ENCODE data around the gene GPER1.

Gene GPER1

DNA sequence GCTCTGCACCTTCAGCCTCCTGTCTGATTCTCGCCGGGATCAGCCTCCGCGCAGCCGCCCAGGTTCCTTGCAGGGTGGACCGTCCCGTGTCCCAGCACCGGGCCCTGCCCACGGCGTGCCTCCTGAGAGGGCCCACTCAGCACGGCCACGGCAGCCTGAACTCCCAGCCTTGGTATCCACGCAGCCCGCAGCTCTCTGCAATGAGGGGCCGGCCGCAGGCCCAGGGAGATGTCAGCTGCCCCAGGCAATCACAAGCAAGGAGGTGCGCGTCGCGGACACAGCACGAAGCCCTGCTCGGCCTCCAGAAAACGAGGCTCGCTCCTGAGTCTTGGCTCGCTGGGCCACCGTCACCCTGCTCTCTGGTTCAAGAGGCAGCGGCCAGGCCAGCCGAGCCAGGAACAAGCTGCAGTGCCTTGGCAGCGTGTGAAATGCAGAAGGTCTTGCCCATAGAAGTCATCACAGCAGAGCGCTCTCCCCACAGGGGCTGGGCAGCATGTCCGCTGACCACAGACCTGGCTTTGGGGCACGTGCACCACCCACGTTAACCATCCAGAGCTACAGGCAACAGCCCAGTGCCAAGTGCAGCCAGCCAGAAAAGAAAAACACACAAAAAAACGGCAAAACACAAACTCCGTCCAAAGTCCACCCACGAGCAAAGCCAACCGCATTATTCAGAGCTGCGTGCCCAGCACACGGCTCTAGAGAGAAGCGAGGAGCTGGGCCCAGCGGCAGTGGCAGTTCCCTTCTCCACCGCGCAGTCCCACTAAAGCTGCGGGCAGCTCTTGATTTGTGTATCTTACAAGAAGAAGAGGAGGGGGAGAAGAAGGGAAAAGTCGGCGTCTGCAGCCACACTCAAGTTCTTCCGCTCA is 13.9 kb downstream of the GPER1 start:
- no peak overlapping the region for H3K27ac ChIP-seq (ENCODE audit: low read depth, low read length)
- no peak overlapping the region for H3K4me3 ChIP-seq (ENCODE audit: low read depth in 1 of 2, low read length in 2 of 2)
- H3K9me3 ChIP-seq (ENCODE audit: low read length), result no peaks in the 10 kb centered on the region
- H3K9ac ChIP-seq (ENCODE audit: low read length), result no peak overlapping the region
- H3K4me1 ChIP-seq (ENCODE audit: insufficient read depth, low read length), result no peaks in the 10 kb centered on the region
- H3K27me3 ChIP-seq (ENCODE audit: control insufficient read depth in 1 of 2, insufficient read depth in 2 of 2, low read length in 2 of 2), result no peaks in the 10 kb centered on the region
- no peaks in the 10 kb centered on the region for H3K36me3 ChIP-seq (ENCODE audit: insufficient read depth, low read length)

DNA sequence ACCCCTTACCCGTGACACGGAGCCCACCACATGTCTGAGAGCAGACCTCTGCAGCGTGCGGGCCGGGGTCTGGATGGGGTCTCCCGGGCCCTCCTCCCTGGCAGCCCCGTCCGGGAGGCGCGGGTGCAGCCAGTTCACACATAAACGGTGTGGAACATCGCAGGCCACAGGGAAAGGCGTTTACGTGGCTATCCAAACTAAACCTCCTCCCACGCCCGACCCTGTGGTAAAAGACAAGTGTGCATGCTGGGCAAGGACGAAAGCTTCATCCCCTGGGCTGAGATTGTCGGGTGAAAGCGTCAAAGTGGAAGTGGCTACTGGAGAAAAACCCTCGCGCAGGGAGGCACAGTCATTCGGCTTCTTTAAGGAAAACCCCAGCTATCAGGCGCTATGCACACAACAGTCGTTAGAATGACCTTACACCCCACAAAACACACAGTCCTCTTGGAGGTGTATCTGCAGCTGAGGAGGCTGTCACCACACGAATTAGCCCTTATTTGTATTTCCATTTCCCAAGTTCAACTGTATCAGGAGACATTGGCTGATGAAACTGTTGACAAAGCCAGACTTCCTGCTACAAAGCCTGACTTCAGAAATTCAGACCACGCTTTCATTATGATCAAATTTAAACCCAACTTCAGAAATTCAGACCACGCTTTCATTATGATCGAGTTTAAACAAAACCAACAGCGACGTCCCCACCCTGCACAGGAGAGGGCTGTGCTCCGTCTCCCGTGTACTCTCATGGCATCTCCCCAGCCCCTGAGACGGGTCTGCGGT is 15.3 kb downstream of the GPER1 start:
- Histone ChIP-seq H3K9me3 (ENCODE audit: low read length) (no peaks in the 10 kb centered on the region), H3K4me1 (ENCODE audit: insufficient read depth, low read length) (no peaks in the 10 kb centered on the region), H3K9ac (ENCODE audit: low read length) (no peak overlapping the region), H3K27me3 (ENCODE audit: control insufficient read depth in 1 of 2, insufficient read depth in 2 of 2, low read length in 2 of 2) (no peaks in the 10 kb centered on the region), H3K27ac (ENCODE audit: low read depth, low read length) (no peak overlapping the region), H3K4me3 (ENCODE audit: low read depth in 1 of 2, low read length in 2 of 2) (no peak overlapping the region), H3K36me3 (ENCODE audit: insufficient read depth, low read length) (no peaks in the 10 kb centered on the region)

DNA sequence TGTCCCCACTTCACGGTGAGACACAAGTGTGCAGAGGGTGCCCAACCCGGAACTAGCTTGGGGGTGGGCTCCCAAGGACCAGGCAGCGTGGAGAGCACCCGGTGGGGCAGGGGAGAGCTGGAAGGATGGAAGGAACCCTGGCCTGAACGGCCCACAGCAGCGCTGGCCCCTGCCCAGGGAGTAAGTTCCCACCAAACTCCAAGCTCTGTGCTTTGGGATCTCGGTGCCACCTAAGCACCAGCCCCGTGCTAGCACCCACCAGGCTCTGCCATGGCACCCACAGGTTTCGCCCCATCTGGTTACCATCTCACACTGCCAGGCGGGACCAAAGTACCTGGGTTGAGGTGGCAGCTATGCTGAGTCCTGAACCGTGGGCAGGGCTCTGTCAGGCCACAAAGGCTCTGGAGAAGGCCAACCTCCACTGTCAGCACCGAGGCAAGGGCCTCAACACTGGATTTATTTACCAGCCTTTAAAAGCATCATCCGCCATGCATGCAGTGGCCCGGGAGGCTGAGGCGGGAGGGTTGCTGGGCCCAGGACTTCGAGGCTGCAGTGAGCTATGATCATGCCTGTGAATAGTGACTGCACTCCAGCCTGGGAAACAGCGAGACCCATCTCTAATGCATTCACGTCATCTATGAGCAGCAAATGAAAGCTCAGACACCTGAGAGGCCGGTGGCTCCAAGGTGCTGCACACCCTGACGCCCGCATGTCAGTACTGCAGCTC is 16.0 kb downstream of the GPER1 start:
- H3K4me3 ChIP-seq (ENCODE audit: low read depth in 1 of 2, low read length in 2 of 2), result no peak overlapping the region
- no peak overlapping the region for H3K27ac ChIP-seq (ENCODE audit: low read depth, low read length)
- H3K27me3 ChIP-seq (ENCODE audit: control insufficient read depth in 1 of 2, insufficient read depth in 2 of 2, low read length in 2 of 2), result no peaks in the 10 kb centered on the region
- no peaks in the 10 kb centered on the region for H3K4me1 ChIP-seq (ENCODE audit: insufficient read depth, low read length)
- no peaks in the 10 kb centered on the region for H3K36me3 ChIP-seq (ENCODE audit: insufficient read depth, low read length)
- no peaks in the 10 kb centered on the region for H3K9me3 ChIP-seq (ENCODE audit: low read length)
- no peak overlapping the region for H3K9ac ChIP-seq (ENCODE audit: low read length)

DNA sequence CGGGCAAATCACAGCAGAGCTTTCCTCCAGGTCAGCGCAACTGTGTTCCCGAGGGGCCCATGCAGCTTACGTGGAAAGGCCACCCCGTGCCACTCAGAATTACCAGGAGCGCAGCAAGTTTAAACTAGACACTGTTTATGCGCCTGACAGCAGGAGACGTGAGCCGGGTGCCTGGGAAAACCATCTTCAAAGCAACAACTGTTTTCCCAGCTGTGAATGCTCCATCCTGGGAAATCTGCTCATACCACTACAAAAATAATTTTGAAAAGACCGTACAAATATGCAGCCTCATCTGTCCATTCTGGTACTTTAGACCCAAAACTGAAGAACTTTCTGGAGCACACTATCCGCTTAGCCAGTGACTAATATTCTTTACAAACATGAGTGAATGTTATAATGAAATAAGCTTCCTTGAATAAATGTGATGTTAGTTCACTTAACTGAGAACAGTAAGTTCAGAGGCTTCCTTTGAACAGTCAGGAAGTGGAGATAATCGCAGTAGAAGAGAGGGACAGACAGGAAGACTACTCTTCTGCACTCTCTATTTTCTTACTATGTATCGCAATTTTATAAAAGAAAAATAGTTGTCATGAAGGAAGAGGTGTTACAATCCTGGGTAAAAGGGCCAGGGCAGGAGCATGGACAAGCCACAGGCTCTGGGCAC is 16.7 kb downstream of the GPER1 start:
- Histone ChIP-seq H3K4me1 (ENCODE audit: insufficient read depth, low read length) (no peaks in the 10 kb centered on the region), H3K9ac (ENCODE audit: low read length) (no peak overlapping the region), H3K4me3 (ENCODE audit: low read depth in 1 of 2, low read length in 2 of 2) (no peak overlapping the region), H3K27ac (ENCODE audit: low read depth, low read length) (no peak overlapping the region), H3K36me3 (ENCODE audit: insufficient read depth, low read length) (no peaks in the 10 kb centered on the region), H3K27me3 (ENCODE audit: control insufficient read depth in 1 of 2, insufficient read depth in 2 of 2, low read length in 2 of 2) (no peaks in the 10 kb centered on the region), H3K9me3 (ENCODE audit: low read length) (no peaks in the 10 kb centered on the region)

DNA sequence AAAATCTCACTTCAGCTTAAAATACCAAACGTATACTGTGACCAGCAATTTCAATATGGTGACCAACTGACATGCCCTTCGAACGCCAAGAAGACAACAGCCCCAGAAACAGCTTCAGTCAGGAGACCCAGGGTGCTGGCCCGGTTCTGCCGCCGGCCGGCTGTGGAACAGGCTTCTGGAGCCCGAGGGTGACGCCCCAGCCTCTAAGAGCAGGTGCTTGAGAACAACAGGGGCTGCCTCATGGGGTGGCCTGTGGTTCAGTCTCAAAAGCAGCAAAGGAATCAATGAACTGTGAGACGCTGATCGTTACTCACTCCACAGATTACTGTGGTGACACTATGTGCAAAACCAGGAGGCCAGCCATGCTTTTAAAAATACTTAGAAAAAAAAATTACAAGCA is 17.3 kb downstream of the GPER1 start:
- Histone ChIP-seq H3K27ac (ENCODE audit: low read depth, low read length) (no peak overlapping the region), H3K27me3 (ENCODE audit: control insufficient read depth in 1 of 2, insufficient read depth in 2 of 2, low read length in 2 of 2) (no peaks in the 10 kb centered on the region), H3K9ac (ENCODE audit: low read length) (no peak overlapping the region), H3K4me3 (ENCODE audit: low read depth in 1 of 2, low read length in 2 of 2) (no peak overlapping the region), H3K9me3 (ENCODE audit: low read length) (no peaks in the 10 kb centered on the region), H3K4me1 (ENCODE audit: insufficient read depth, low read length) (no peaks in the 10 kb centered on the region), H3K36me3 (ENCODE audit: insufficient read depth, low read length) (no peaks in the 10 kb centered on the region)

DNA sequence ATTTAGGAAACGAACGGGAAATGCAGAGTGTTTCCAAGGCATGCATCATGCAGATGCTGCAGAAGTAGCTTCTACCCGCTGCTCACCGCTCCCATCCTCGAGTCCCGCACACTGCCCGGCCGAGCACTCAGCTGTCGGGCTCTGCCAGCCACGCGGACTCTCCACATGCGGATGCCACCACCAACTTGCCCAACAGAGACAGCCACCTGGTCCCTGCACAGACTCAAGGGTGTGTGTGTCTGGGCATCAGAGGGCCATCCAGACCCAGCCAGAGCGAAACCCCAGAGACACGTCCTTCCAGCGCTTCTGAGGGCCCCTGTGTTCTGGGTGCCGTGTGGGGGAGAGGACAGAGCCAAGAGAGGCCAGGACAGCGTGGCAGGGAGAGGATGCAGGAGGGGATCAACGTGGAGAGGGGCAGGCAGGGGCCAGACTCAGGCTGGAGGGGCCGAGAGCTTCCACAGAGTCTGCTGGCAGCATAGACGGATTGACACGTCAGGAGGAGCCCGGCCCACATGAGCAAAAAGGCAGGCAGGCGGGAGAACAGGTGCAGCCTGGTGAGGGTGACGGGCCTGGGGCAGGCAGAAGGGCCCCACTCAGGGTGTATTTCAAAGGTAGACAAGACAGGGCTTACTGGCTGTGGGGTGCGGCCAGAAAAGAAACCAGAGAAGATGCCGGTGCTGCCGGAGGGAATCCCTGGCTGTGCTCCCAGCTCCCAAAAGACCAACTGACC is 18.3 kb downstream of the GPER1 start:
- H3K4me3 ChIP-seq (ENCODE audit: low read depth in 1 of 2, low read length in 2 of 2), result no peak overlapping the region
- no peaks in the 10 kb centered on the region for H3K27me3 ChIP-seq (ENCODE audit: control insufficient read depth in 1 of 2, insufficient read depth in 2 of 2, low read length in 2 of 2)
- no peaks in the 10 kb centered on the region for H3K36me3 ChIP-seq (ENCODE audit: insufficient read depth, low read length)
- no peaks in the 10 kb centered on the region for H3K4me1 ChIP-seq (ENCODE audit: insufficient read depth, low read length)
- H3K27ac ChIP-seq (ENCODE audit: low read depth, low read length), result no peak overlapping the region
- no peak overlapping the region for H3K9ac ChIP-seq (ENCODE audit: low read length)
- H3K9me3 ChIP-seq (ENCODE audit: low read length), result no peaks in the 10 kb centered on the region

DNA sequence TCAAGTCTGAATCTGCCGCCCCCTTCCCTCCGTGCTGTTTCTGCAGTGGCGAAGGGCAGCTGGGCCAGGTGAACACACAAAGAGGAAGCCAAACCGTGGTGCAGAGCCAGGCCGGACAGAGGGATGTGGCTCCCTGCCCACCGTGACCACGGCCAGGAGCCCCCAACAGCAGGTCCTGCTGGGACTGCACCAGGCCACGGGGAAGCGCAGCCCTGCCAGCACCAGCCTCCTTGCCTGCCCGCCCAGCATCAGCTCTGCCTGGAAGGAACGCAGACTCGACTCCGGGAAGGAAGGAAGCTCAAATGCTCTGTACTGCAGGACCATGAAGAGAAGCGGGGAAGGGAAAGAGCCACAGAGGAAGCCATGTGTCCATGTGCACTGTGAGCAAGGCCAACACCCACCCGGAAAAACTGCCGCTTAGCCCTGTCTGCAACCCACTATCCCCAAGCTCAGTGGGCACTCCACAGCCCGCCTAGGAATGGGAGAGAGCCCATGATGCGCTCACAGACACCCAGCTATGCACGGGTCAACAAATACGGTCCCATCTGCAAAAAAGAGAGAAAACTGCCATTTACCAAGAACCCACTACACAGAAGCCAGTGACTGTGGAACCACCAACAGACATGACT is 19.0 kb downstream of the GPER1 start:
- Histone ChIP-seq H3K36me3 (ENCODE audit: insufficient read depth, low read length) (no peaks in the 10 kb centered on the region), H3K9me3 (ENCODE audit: low read length) (no peaks in the 10 kb centered on the region), H3K4me3 (ENCODE audit: low read depth in 1 of 2, low read length in 2 of 2) (no peak overlapping the region), H3K9ac (ENCODE audit: low read length) (no peak overlapping the region), H3K4me1 (ENCODE audit: insufficient read depth, low read length) (no peaks in the 10 kb centered on the region), H3K27ac (ENCODE audit: low read depth, low read length) (no peak overlapping the region), H3K27me3 (ENCODE audit: control insufficient read depth in 1 of 2, insufficient read depth in 2 of 2, low read length in 2 of 2) (no peaks in the 10 kb centered on the region)

DNA sequence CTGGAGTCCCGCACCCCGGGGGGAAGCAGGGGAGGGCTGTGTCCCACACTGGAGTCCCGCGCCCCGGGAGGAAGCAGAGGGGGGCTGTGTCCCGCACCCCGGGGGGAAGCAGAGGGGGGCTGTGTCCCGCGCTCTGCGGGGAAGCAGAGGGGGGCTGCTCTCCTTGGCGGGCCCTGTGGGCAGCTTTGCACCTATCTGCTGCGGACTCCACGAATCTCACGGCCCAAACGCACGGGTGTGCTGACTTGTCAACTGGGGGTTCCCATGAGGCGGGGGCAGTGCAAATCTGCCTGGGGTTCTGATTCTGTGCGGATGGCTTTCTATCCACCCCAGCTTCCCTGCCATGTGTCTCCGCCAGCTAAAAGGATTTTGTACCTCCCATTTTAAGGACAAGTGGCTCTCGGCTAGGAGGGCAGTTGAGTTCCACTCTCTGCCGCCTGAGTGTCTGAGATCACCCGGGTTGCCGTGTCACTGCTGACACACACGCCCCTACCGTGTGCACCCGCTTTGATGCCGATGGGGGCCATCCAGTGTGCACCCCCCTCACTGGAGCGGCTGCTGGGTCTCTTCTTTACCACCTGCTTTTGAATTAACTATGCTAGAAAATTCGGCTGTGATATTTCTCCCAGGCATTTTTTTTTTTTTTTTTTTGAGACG is 20.5 kb downstream of the GPER1 start:
- no peaks in the 10 kb centered on the region for H3K36me3 ChIP-seq (ENCODE audit: insufficient read depth, low read length)
- no peak overlapping the region for H3K9ac ChIP-seq (ENCODE audit: low read length)
- H3K4me1 ChIP-seq (ENCODE audit: insufficient read depth, low read length), result no peaks in the 10 kb centered on the region
- no peaks in the 10 kb centered on the region for H3K9me3 ChIP-seq (ENCODE audit: low read length)
- H3K4me3 ChIP-seq (ENCODE audit: low read depth in 1 of 2, low read length in 2 of 2), result no peak overlapping the region
- no peaks in the 10 kb centered on the region for H3K27me3 ChIP-seq (ENCODE audit: control insufficient read depth in 1 of 2, insufficient read depth in 2 of 2, low read length in 2 of 2)
- no peak overlapping the region for H3K27ac ChIP-seq (ENCODE audit: low read depth, low read length)

DNA sequence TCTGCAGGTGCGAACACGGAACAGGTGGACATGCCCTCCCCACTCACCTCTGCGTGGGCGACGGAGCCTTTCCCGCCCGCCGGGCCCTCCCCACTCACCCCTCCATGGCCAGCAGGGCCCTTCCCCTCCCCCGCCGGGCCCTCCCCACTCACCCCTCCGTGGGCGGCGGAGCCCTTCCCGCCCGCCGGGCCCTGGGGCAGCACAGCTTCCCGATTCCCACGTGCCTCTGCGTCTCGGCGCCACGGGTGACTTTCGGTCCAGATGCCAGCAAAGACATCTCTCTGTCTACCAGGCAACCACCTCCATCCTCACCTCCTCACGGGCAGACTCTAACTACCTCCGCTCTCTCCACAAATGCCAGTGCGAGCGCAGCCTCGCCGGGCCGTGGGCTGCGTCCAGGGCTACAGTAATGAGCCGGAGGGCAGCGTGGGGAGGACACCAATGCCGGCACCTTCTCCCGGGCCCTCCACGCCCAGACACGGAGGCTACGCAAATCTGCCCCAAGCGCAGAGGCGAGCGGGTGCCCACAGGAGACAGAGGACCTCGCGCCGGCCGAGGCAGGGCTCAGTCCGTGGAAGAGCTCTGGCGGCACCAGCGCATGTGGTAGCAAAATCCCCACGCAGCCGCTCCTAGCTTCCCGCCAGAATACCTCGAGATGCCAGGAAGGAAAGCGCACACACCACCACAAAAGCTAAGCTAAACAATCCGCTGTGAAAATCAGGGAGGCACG is 21.8 kb downstream of the GPER1 start:
- H3K4me1 ChIP-seq (ENCODE audit: insufficient read depth, low read length), result no peaks in the 10 kb centered on the region
- H3K4me3 ChIP-seq (ENCODE audit: low read depth in 1 of 2, low read length in 2 of 2), result no peak overlapping the region
- H3K36me3 ChIP-seq (ENCODE audit: insufficient read depth, low read length), result no peaks in the 10 kb centered on the region
- no peaks in the 10 kb centered on the region for H3K9me3 ChIP-seq (ENCODE audit: low read length)
- H3K27me3 ChIP-seq (ENCODE audit: control insufficient read depth in 1 of 2, insufficient read depth in 2 of 2, low read length in 2 of 2), result no peaks in the 10 kb centered on the region
- H3K9ac ChIP-seq (ENCODE audit: low read length), result no peak overlapping the region
- H3K27ac ChIP-seq (ENCODE audit: low read depth, low read length), result no peak overlapping the region

All from muscle layer of colon (tissue), 2 donors.